GM10248 (cell line): ENCODE measurements around the gene CROCC2.

ENCODE experiments used
- CTCF ChIA-PET: fragments of 300-600 bp; sonication (Branson Sonifier 250); formaldehyde crosslinking; extraction: SDS; loops from one replicate; lab custom pipeline; 2021; ENCODE audit warnings: antibody characterized with exemption; lab: Yijun Ruan, JAX
- POLR2A ChIA-PET: fragments of 350-650 bp; sonication (Branson Sonifier 250); formaldehyde crosslinking; extraction: SDS; loops from one replicate; lab custom pipeline; 2020; ENCODE audit warnings: antibody characterized with exemption; lab: Yijun Ruan, JAX
- DNase-seq: peaks from one replicate; pipeline ENCODE4 v3.0.0; 2012; ENCODE audit errors: extremely low spot score
- TF ChIP-seq, protein P1 (sequence below): IDR thresholded peaks from 2 replicates; pipeline ENCODE4 v1.5.1; 2012; ENCODE audit warnings: mild to moderate bottlenecking, low read depth; ENCODE audit errors: extremely low read depth, missing control alignments, control extremely low read depth

The CROCC2 gene

DNA sequence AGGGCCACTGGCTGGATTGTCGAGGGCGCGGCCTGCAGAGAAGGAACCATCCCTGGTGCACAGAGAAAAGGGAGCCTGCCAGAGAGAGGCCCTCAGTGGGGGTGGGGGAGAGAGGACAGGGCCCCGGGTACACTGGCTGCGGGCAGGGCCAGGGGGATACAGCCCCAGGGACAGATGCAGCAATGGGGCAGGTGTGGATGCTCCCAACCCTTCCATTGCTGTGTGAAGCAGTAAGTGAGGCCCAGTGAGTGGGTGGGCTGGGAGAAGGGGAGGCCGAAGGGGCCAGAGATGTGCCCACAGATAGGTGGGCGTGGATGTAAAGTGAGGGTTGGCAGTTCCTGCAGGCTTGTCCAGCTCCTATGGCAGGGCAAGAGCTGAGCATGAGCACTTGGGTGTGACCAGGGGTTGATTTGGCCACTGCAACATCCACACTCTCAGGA, 30.1 kb upstream of the CROCC2 start:
- CTCF ChIA-PET: interaction anchor here (0.7 kb wide), 1 partner anchor 38 kb away, joined by 3 read pairs; no protein-coding TSS in a partner anchor
- POLR2A ChIA-PET: no interaction called here
- TF ChIP-seq, protein P1, sequence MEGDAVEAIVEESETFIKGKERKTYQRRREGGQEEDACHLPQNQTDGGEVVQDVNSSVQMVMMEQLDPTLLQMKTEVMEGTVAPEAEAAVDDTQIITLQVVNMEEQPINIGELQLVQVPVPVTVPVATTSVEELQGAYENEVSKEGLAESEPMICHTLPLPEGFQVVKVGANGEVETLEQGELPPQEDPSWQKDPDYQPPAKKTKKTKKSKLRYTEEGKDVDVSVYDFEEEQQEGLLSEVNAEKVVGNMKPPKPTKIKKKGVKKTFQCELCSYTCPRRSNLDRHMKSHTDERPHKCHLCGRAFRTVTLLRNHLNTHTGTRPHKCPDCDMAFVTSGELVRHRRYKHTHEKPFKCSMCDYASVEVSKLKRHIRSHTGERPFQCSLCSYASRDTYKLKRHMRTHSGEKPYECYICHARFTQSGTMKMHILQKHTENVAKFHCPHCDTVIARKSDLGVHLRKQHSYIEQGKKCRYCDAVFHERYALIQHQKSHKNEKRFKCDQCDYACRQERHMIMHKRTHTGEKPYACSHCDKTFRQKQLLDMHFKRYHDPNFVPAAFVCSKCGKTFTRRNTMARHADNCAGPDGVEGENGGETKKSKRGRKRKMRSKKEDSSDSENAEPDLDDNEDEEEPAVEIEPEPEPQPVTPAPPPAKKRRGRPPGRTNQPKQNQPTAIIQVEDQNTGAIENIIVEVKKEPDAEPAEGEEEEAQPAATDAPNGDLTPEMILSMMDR: no peak
- no peak for DNase-seq

DNA sequence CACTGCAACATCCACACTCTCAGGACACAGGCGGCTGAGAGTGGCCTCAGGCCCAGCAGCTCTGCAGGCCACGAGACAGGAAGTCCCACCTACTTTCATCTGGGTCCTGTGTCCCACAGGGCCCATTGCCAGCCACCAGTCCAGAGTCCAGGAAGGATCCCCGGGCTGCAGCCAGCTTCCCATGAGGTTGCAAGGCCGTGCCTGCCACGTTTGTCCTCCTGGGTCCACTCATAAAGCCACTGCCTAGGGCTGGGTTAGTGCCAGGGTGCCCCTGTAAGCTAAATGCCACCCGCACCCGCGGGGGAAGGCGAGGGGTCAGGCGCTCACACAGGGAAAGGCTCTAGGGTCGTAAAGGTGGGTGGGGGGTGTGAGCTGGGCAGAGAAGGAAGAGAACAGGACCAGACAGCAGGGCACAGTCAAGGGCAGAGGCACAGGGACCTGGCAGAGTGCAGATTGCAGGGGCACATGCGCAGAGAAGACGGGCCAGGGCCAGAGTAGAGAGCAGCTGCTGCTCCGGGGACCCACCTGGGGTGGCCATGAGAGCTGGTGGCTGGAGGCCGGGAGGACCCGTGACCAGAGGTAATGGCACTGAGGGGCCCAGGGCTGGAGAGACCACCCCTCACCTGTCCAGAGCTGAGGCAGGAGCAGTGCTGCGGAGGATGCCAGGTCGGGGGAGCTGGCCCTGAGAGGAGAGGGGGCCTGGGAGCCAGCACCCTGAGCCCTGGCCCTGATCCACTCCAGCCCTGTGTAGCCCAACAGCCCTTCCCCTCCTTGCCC, 29.5 kb upstream of the CROCC2 start:
- TF ChIP-seq, protein P1: no peak
- no peak for DNase-seq
- ChIA-PET POLR2A (no interaction called here), CTCF (interaction anchor here (0.7 kb wide), 1 partner anchor 38 kb away, joined by 3 read pairs; no protein-coding TSS in a partner anchor)

DNA sequence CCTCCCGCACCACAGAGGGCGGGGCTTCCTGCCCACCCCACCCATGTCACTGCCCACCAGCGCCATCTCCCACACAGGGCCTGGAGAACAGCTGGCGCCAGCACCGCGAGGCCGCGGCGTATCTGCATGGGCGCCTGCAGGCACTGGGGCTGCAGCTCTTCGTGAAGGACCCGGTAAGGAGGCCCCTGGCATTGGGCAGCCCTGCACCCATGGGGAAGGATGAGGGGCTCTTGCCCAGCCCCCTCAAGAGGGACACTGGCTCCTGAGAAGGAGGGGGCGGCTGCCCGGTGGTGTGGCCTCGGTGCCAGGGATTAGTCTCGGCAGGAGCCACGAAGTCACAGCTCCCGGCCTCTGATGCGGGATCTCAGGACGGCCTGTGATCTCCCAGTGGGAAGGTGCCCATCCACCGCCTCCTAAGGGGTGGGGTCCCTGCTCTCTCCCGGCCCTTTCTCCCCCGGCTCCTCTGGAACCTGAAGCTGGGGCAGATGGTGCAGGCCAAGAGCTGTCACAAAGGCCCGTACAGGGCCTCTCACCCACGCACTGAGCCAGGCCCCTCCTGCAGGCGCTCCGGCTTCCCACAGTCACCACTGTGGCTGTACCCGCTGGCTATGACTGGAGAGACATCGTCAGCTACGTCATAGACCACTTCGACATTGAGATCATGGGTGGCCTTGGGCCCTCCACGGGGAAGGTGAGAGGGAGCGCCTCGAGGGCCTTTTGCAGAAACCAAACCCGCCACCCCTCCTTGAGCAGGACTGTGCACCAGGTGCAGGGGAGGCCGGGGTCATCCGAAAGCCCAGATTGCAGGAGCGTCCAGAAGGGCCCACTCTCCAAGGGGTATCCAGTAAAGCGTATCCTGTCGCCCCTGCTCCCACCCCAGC, 28.4 kb upstream of the CROCC2 start:
- POLR2A ChIA-PET: no interaction called here
- TF ChIP-seq, protein P1: no peak
- DNase-seq: no peak
- CTCF ChIA-PET: no interaction called here

DNA sequence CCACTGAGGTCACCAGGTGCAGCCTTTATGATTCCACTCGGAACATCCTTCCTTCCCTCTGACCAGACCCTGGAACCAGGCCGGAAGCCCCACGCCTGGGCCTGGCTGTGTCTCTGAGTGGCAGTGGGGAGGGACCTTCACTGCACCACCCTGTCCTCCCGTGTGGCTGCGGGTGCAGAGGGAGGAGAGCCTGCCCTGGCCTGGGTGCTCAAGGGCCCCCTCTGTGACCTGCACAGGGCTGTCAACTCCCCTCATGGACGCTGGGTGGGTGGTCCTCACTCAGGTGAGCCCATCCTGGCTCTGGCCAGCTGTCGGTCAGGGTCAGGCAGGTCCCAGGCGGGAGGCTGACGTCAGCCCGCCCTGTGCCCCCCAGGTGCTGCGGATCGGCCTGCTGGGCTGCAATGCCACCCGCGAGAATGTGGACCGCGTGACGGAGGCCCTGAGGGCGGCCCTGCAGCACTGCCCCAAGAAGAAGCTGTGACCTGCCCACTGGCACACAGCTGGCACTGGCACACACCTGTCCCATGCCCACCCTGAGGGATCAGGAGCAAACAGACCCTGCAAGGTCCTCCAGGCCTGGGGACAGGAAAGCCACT, 27.7 kb upstream of the CROCC2 start:
- no peak for DNase-seq
- ChIA-PET CTCF (no interaction called here), POLR2A (no interaction called here)
- TF ChIP-seq, protein P1: no peak

DNA sequence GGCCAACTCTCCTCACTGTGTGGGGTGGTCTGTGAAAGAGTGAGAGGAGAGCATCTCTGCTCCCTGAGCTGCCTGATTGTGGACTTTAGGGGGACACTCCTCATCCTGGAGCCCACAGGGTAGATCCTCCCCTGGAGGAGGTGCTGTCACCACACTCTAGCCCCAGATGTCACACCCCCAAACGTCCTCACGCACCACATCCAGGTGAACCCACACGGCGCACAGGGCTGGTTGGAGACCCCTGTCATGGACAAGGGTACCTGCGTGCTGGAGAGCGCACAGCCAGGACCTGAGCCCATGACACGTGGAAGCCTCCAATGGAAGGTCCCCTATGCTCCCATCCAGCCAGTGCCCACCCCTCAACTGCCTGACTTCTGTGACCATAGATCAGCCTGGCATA, 27.0 kb upstream of the CROCC2 start:
- CTCF ChIA-PET: no interaction called here
- DNase-seq: no peak
- POLR2A ChIA-PET: no interaction called here
- TF ChIP-seq, protein P1: no peak

DNA sequence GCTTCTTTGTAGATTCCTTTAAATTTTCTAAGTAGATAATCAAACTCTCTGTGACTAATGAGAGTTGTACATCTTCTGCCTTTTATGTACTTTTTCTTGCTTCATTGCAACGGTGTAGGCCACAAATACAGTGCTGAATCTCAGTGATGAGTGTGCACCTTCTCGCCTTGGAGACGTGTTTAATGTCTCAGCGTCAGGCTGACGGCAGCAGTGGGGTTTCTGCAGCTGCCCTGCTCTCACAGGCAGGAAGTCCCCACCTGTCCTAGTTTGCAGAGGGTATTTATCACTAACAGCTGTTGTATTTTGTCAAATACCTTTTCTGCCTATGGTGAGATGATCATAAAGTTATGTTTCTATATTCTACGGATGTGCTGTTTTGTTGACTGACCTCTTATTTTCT, 24.2 kb upstream of the CROCC2 start:
- ChIA-PET POLR2A (no interaction called here), CTCF (interaction anchor here (1.0 to 1.1 kb wide), 2 partner anchors 33 to 251 kb away, joined by 3 read pairs; no protein-coding TSS in a partner anchor)
- no peak for DNase-seq
- TF ChIP-seq, protein P1: no peak
